GM12878 (cell line): ENCODE measurements around the gene MSRB1. TPM values are rescaled to one million over a fixed set of nuclear protein-coding genes. Genes with fewer than 3 reads are reported as not detected.

Source experiments
- CBX3 ChIP-seq: fragments of 200-600 bp; sonication (generic); IDR thresholded peaks from 2 replicates; pipeline ENCODE4 v1.6.1; 2016; ENCODE audit warnings: low read depth, borderline replicate concordance
- MEF2A ChIP-seq: IDR thresholded peaks from 2 replicates; pipeline ENCODE4 v1.6.1; 2011; ENCODE audit warnings: low read depth, mild to moderate bottlenecking, low read length, moderate library complexity; ENCODE audit not compliant: insufficient read depth
- SMC3 ChIP-seq: IDR thresholded peaks from 2 replicates; pipeline ENCODE4 v1.6.1; 2011; ENCODE audit warnings: low read length, improper control_type of control experiment, borderline replicate concordance
- SPI1 ChIP-seq: IDR thresholded peaks from 2 replicates; pipeline ENCODE4 v1.6.1; 2011; ENCODE audit warnings: low read depth, mild to moderate bottlenecking, low read length, moderate library complexity, borderline replicate concordance; ENCODE audit not compliant: insufficient read depth
- TBL1XR1 ChIP-seq: IDR thresholded peaks from 2 replicates; pipeline ENCODE4 v1.6.1; 2012; ENCODE audit warnings: low read depth, low read length, improper control_type of control experiment
- polyA plus RNA-seq, 11 experiments: library from polyadenylated mRNA; depleted of rRNA in 4 of 11; unstranded in 6 of 11; stranded (reverse) in 5 of 11; fragments of >200 nt; fragmentation: Nextera tagmentation in 4 of 11; fragmentation: Illumina TruSeq in 1 of 11; extraction: Ambion mirVana in 4 of 11; extraction: Trizol in 1 of 11; gene quantifications; 1 replicate in 1 of 11; 2 replicates in 10 of 11; pipeline versions ENCODE4 v1.2.1 to v1.2.3, GENCODE V29; 2011 to 2016; ENCODE audit warnings: inconsistent platforms in 2 of 11, missing spikeins in 2 of 11, low read depth in 1 of 11
- total RNA-seq, 4 experiments: library from RNA; depleted of rRNA in 3 of 4; stranded (reverse); fragments of >200 nt in 3 of 4; fragmentation: Illumina TruSeq in 1 of 4; extraction: Trizol in 1 of 4; gene quantifications; 2 replicates each; pipeline versions ENCODE4 v1.2.1 to v1.2.3, GENCODE V29; 2013 to 2021
- TF ChIP-seq, protein P1 (sequence below): fragments of 450-650 bp; formaldehyde crosslinking; IDR thresholded peaks from 2 replicates; pipeline ENCODE4 v1.4.0; 2022; ENCODE audit warnings: mild to moderate bottlenecking, moderate library complexity

Gene MSRB1
- total and polyA plus RNA-seq, 10 of the 15 experiments (the other 5 are each of a cell fraction or from before 2014, with no cell fraction given), result 5.1 to 48.6 (median 25.7) TPM

DNA sequence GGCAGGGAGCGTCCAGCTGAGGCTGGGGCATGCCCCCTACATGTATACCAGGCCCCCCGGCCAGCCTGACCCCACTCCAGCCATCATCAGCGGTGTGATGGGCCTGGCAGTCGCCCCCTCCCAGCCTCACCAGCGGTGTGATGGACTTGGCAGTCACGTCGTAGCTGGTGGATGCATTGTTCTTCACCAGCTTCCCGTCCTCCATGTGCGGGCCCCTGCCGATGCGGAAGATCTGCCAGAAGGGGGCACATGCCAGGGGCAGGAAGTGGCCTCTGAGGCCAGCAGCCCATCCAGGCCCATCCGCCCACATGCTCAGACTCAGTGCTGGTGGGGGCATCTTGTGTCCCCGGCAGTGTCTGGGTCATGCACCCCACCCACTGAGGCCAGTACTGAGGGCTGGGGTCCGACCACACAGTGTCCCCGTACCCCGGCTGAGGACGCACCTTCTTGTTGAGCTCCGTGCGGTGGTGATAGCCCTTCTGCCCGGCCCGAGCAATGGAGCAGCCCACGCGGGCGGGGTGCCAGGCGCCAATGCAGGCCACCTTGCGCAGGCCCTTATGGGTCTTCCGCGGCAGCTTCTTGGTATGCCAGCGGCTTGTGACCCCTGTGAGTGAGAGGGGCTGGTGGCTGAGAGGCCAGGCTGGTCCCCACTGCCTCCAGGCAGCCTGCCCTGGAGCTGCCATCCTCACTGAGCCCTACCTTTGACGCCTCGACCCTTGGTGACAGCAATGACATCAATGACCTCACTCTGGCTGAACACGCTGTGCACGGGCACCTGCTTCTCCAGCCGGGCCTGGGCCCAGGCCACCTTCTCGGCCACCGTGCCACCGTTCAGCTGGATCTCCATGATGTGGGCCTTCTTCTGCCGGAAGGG lies 3.7 kb upstream of the MSRB1 start (continued):
- TF ChIP-seq, protein P1, sequence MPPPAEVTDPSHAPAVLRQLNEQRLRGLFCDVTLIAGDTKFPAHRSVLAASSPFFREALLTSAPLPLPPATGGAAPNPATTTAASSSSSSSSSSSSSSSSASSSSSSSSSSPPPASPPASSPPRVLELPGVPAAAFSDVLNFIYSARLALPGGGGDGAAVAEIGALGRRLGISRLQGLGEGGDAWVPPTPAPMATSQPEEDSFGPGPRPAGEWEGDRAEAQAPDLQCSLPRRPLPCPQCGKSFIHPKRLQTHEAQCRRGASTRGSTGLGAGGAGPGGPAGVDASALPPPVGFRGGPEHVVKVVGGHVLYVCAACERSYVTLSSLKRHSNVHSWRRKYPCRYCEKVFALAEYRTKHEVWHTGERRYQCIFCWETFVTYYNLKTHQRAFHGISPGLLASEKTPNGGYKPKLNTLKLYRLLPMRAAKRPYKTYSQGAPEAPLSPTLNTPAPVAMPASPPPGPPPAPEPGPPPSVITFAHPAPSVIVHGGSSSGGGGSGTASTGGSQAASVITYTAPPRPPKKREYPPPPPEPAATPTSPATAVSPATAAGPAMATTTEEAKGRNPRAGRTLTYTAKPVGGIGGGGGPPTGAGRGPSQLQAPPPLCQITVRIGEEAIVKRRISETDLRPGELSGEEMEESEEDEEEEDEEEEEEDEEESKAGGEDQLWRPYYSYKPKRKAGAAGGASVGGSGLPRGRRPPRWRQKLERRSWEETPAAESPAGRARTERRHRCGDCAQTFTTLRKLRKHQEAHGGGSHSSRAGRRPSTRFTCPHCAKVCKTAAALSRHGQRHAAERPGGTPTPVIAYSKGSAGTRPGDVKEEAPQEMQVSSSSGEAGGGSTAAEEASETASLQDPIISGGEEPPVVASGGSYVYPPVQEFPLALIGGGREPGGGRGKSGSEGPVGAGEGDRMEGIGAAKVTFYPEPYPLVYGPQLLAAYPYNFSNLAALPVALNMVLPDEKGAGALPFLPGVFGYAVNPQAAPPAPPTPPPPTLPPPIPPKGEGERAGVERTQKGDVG, result no peak
- TF ChIP-seq SPI1 (no peak), TBL1XR1 (no peak), CBX3 (no peak), SMC3 (no peak), MEF2A (no peak)
